Fibroblast of villous mesenchyme (primary cell): ENCODE results near the gene INF2. TPM values are rescaled to one million over a fixed set of nuclear protein-coding genes. Genes with fewer than 3 reads are reported as not detected.
"Not testable (repeated sequence)": the region's sequence is repeated elsewhere in the genome, so short reads cannot be mapped to it uniquely, and the experiment has no call there.

Experiments
- DNase-seq: peaks from one replicate; pipeline ENCODE4 v3.0.0-alpha.2; 2010; ENCODE audit warnings: low read depth
- H3K4me3 ChIP-seq: 2 replicates; pipeline ENCODE4 v1.5.1; 2011; ENCODE audit warnings: low read depth, mild to moderate bottlenecking, low read length
- total RNA-seq: library from RNA; depleted of rRNA; stranded (reverse); fragments of >200 nt; gene quantifications from 2 replicates; pipeline ENCODE4 v1.2.3, GENCODE V29; 2012
- TF ChIP-seq, protein P1 (sequence below): IDR thresholded peaks from 2 replicates; pipeline ENCODE4 v1.5.1; 2012; ENCODE audit warnings: low read depth, mild to moderate bottlenecking, low read length; ENCODE audit not compliant: insufficient read depth

The INF2 gene
- total RNA-seq, 1 donor = 68.7 TPM

DNA sequence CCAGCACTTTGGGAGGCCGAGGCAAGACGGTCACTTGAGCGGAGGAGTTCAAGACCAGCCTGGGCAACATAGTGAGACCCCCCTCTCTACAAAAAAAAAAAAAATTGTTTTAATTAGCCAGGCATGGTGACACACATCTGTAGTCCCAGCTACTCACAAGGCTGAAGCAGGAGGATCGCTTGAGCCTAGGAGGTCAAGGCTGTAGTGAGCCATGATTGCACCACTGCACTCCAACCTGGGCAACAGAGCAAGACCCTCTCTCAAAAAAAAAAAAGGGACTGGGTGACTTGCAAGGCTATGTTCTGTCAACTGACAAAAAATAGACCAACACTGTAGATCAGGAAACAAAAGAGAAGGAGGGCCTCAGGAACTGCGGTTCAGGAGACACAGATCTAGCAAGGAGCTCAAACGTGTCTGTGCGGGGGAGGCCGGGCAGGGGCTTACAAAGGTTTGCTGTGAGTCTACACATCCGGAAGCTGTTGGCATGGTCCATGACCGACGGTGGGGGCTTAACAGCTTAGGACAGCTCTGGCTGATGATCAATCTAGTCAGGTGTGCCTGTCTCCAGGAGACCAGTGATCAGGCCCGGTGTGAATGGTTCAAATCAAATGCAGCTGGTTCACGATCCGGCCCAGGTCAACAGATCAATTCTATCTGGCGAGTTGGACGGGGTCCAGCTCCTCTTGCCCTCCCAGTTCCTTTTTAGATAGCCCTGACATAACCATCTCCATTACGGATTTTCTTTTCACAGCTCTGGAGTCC is 31.7 kb upstream of the INF2 start:
- TF ChIP-seq, protein P1, sequence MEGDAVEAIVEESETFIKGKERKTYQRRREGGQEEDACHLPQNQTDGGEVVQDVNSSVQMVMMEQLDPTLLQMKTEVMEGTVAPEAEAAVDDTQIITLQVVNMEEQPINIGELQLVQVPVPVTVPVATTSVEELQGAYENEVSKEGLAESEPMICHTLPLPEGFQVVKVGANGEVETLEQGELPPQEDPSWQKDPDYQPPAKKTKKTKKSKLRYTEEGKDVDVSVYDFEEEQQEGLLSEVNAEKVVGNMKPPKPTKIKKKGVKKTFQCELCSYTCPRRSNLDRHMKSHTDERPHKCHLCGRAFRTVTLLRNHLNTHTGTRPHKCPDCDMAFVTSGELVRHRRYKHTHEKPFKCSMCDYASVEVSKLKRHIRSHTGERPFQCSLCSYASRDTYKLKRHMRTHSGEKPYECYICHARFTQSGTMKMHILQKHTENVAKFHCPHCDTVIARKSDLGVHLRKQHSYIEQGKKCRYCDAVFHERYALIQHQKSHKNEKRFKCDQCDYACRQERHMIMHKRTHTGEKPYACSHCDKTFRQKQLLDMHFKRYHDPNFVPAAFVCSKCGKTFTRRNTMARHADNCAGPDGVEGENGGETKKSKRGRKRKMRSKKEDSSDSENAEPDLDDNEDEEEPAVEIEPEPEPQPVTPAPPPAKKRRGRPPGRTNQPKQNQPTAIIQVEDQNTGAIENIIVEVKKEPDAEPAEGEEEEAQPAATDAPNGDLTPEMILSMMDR = no peak
- H3K4me3 ChIP-seq = no peak overlapping the region
- no peak for DNase-seq

- TF ChIP-seq, protein P1 = no peak
- no peak overlapping the region for H3K4me3 ChIP-seq
- DNase-seq = no peak
These were observed 31.1 kb upstream of the INF2 start for GRCh38 chr14:104658325-104658712.

DNA sequence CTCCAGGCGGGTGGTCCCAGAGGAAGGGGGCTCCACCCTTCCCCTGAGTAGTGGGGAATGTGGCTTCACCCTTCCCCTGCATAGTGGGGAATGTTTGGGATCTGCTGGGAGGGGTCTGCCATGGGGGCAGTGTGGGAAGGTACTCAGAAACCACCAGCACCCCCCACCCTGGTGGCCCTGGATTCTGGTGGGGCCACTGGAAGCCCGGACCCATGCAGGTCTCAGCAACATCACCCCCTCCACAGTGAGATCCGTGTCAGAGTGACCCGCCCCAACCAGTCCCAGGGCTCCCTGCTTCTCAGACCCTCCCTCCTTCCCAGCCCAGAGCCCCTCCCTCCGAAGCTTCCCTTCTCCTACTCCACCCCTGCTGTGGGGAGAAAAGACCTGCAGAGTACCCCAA is 30.3 kb upstream of the INF2 start:
- no peak for DNase-seq
- no peak overlapping the region for H3K4me3 ChIP-seq
- TF ChIP-seq, protein P1 = no peak

- no peak overlapping the region for H3K4me3 ChIP-seq
- TF ChIP-seq, protein P1 = no peak
- peak; percentile 11 for DNase-seq
These were observed 29.5 kb upstream of the INF2 start for GRCh38 chr14:104659764-104660523.

- no peak overlapping the region for H3K4me3 ChIP-seq
- DNase-seq = no peak
- TF ChIP-seq, protein P1 = no peak
These were observed 28.8 kb upstream of the INF2 start for GRCh38 chr14:104660597-104660996.

DNA sequence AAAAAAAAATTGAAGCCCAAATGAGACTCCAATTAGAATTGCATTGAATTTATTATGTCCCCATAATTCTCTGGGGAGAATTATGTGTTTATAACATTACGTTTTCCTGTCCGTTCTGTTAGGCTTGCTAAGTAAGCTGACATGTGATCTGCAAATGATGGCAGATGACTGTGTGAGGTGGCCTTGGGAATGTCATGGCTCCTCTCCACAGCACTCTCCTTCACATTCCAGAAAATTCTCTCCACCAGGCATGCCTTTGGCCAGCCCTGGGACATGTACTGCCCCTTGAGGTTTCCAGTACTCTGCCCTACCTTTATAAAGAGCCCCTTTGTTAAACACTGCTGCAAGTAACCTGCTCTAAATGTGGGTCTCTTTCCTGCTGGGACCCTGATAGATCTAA is 28.3 kb upstream of the INF2 start:
- no peak for DNase-seq
- no peak overlapping the region for H3K4me3 ChIP-seq
- TF ChIP-seq, protein P1 = no peak

GRCh38 chr14:104661528-104662157 is 27.8 kb upstream of the INF2 start:
- not testable (repeated sequence) for H3K4me3 ChIP-seq, DNase-seq

- not testable (repeated sequence) for DNase-seq, H3K4me3 ChIP-seq
These were observed 26.9 kb upstream of the INF2 start for GRCh38 chr14:104662472-104662871.
